GM19467 (cell line): Measurements from ENCODE around the gene KRTAP3-1.
"Not testable (repeated sequence)": the region's sequence is repeated elsewhere in the genome, so short reads cannot be mapped to it uniquely, and the experiment has no call there.

ENCODE experiments used
- ATAC-seq: cut with Tn5 transposase; IDR thresholded peaks from one replicate; pipeline ENCODE4 v1.9.1; 2021; ENCODE audit warnings: mild to moderate bottlenecking, moderate library complexity; ENCODE audit not compliant: unreplicated experiment

The KRTAP3-1 gene

GRCh38 chr17:41008811-41009210 lies at the start of gene KRTAP3-1:
KRTAP3-1 (minus strand) TSS chr17:41009128; CDS start chr17:41009074, 54 bp downstream.
- no peak for ATAC-seq

- ATAC-seq: no peak
Measured at GRCh38 chr17:41057547-41057946, 48.6 kb upstream of the KRTAP3-1 start.

GRCh38 chr17:41055130-41055529 lies 46.2 kb upstream of the KRTAP3-1 start, which contains the start of gene KRTAP2-2:
KRTAP2-2 (minus strand) TSS chr17:41055230; CDS start chr17:41055211, 19 bp downstream.
- not testable (repeated sequence) for ATAC-seq

- ATAC-seq: not testable (repeated sequence)
Measured at GRCh38 chr17:41054556-41054955, 45.6 kb upstream of the KRTAP3-1 start.

GRCh38 chr17:41054025-41054424 lies 45.1 kb upstream of the KRTAP3-1 start:
- no peak for ATAC-seq

- no peak for ATAC-seq
Measured at GRCh38 chr17:41052566-41052965, 43.6 kb upstream of the KRTAP3-1 start.

- no peak for ATAC-seq
Measured at GRCh38 chr17:41049110-41049509, 40.2 kb upstream of the KRTAP3-1 start.

GRCh38 chr17:41048441-41048840 lies 39.5 kb upstream of the KRTAP3-1 start:
- ATAC-seq: no peak

- ATAC-seq: not testable (repeated sequence)
Measured at GRCh38 chr17:41046735-41047465, 38.0 kb upstream of the KRTAP3-1 start, which contains the start of gene KRTAP2-1. KRTAP2-1 (minus strand) TSS chr17:41047316; CDS start chr17:41047267, 49 bp downstream.

GRCh38 chr17:41042953-41043352 lies 34.0 kb upstream of the KRTAP3-1 start:
- no peak for ATAC-seq

- ATAC-seq: not testable (repeated sequence)
Measured at GRCh38 chr17:41040783-41041571, 32.0 kb upstream of the KRTAP3-1 start, which contains the start of gene KRTAP1-1. KRTAP1-1 (minus strand) TSS chr17:41041450; CDS start chr17:41041397, 53 bp downstream.

GRCh38 chr17:41037853-41038350 lies 29.0 kb upstream of the KRTAP3-1 start:
- no peak for ATAC-seq

GRCh38 chr17:41034346-41034935 lies 25.5 kb upstream of the KRTAP3-1 start, which contains the start of gene KRTAP1-3:
KRTAP1-3 (minus strand) TSS chr17:41034874; CDS start chr17:41034821, 53 bp downstream.
- not testable (repeated sequence) for ATAC-seq

GRCh38 chr17:41029633-41030245 lies 20.8 kb upstream of the KRTAP3-1 start, which contains the start of gene KRTAP1-4:
KRTAP1-4 (minus strand) TSS chr17:41030195; CDS start chr17:41030078, 117 bp downstream.
- no peak for ATAC-seq

GRCh38 chr17:41026715-41027471 lies 18.0 kb upstream of the KRTAP3-1 start, which contains the start of gene KRTAP1-5:
KRTAP1-5 (minus strand) TSS chr17:41027208; CDS start chr17:41027155, 53 bp downstream.
- no peak for ATAC-seq

- no peak for ATAC-seq
Measured at GRCh38 chr17:41024697-41025096, 15.8 kb upstream of the KRTAP3-1 start.

- no peak for ATAC-seq
Measured at GRCh38 chr17:41020336-41020735, 11.4 kb upstream of the KRTAP3-1 start.

- ATAC-seq: no peak
Measured at GRCh38 chr17:41019415-41019814, 10.5 kb upstream of the KRTAP3-1 start.

GRCh38 chr17:41018541-41018940 lies 9.6 kb upstream of the KRTAP3-1 start:
- ATAC-seq: no peak
